Calu3 (cell line): ENCODE results near the gene PAK6. TPM values are rescaled to one million over a fixed set of nuclear protein-coding genes. Genes with fewer than 3 reads are reported as not detected.

Experiments used
- BruUV-seq: library from RNA; stranded (reverse); fragments of 400-500 nt; replicated peaks from 2 replicates; lab custom pipeline; 2021; lab: Mats Ljungman, UMichigan
- CTCF ChIA-PET: fragments of 300-600 bp; sonication (Branson Sonifier 250); formaldehyde crosslinking; loops from one replicate; lab custom pipeline; 2022; ENCODE audit warnings: antibody characterized with exemption; lab: Charles Lee
- DNase-seq: peaks from one replicate; pipeline ENCODE4 v3.0.0; 2022
- H3K27ac Mint-ChIP-seq: one replicate; pipeline ENCODE4 v1.8.0; 2022; ENCODE audit warnings: mixed read lengths; ENCODE audit not compliant: unreplicated experiment
- H3K27me3 Mint-ChIP-seq: one replicate; pipeline ENCODE4 v1.8.0; 2022; ENCODE audit warnings: mixed read lengths; ENCODE audit not compliant: unreplicated experiment
- H3K36me3 Mint-ChIP-seq: one replicate; pipeline ENCODE4 v1.8.0; 2022; ENCODE audit warnings: mild to moderate bottlenecking, moderate library complexity, mixed read lengths; ENCODE audit not compliant: insufficient read depth, unreplicated experiment
- H3K4me1 Mint-ChIP-seq: one replicate; pipeline ENCODE4 v1.8.0; 2022; ENCODE audit warnings: mild to moderate bottlenecking, low read depth, mixed read lengths; ENCODE audit not compliant: unreplicated experiment
- H3K4me3 Mint-ChIP-seq: one replicate; pipeline ENCODE4 v1.8.0; 2022; ENCODE audit warnings: mild to moderate bottlenecking, low read depth, moderate library complexity, mixed read lengths; ENCODE audit not compliant: unreplicated experiment
- H3K9me3 Mint-ChIP-seq: one replicate; pipeline ENCODE4 v1.8.0; 2022; ENCODE audit warnings: low read depth, mixed read lengths; ENCODE audit not compliant: unreplicated experiment
- CTCF ChIP-seq: fragments of 200-600 bp; IDR thresholded peaks from one replicate; pipeline ENCODE4 v1.8.0; 2022; ENCODE audit warnings: antibody characterized with exemption; ENCODE audit not compliant: unreplicated experiment
- intact Hi-C: fragments of 100-400 bp; cut with micrococcal nuclease; formaldehyde crosslinking; loops from one replicate; pipeline ENCODE4 v1.10.0; 2022; ENCODE audit not compliant: unreplicated experiment
- total RNA-seq: library from RNA; stranded (reverse); gene quantifications from 2 replicates; pipeline ENCODE4 v1.2.3, GENCODE V29; 2022

The PAK6 gene
- total RNA-seq, 1 experiment from 2014 or later = 7.1 TPM

- Mint-ChIP-seq H3K4me3 (no peak overlapping the region), H3K9me3 (no peaks in the 10 kb centered on the region), H3K27ac (no peak overlapping the region), H3K4me1 (peaks cover 8% of the 10 kb centered on the region), H3K27me3 (no peaks in the 10 kb centered on the region), H3K36me3 (peaks cover 9% of the 10 kb centered on the region)
- TF ChIP-seq CTCF = no peak
- BruUV-seq = no TSS peak
- no peak for DNase-seq
- CTCF ChIA-PET = no interaction called here
- intact Hi-C loops = no loop called here
Measured at GRCh38 chr15:40293905-40294895, 55.3 kb downstream of the PAK6 start.

GRCh38 chr15:40295297-40295696 lies 56.4 kb downstream of the PAK6 start:
- peaks cover 11% of the 10 kb centered on the region for H3K36me3 Mint-ChIP-seq
- CTCF ChIA-PET = no interaction called here
- no peak overlapping the region for H3K27ac Mint-ChIP-seq
- H3K9me3 Mint-ChIP-seq = no peaks in the 10 kb centered on the region
- no peaks in the 10 kb centered on the region for H3K4me1 Mint-ChIP-seq
- intact Hi-C loops = no loop called here
- no TSS peak for BruUV-seq
- H3K27me3 Mint-ChIP-seq = no peaks in the 10 kb centered on the region
- TF ChIP-seq CTCF = no peak
- H3K4me3 Mint-ChIP-seq = no peak overlapping the region
- DNase-seq = no peak

- no peak for DNase-seq
- intact Hi-C loops = no loop called here
- Mint-ChIP-seq H3K9me3 (no peaks in the 10 kb centered on the region), H3K27ac (no peak overlapping the region), H3K4me3 (no peak overlapping the region), H3K4me1 (no peaks in the 10 kb centered on the region), H3K36me3 (peaks cover 11% of the 10 kb centered on the region), H3K27me3 (no peaks in the 10 kb centered on the region)
- CTCF ChIA-PET = no interaction called here
- TF ChIP-seq CTCF = no peak
- no TSS peak for BruUV-seq
Measured at GRCh38 chr15:40295877-40296560, 57.2 kb downstream of the PAK6 start.

GRCh38 chr15:40296561-40297230 lies 57.8 kb downstream of the PAK6 start:
- no peak for TF ChIP-seq CTCF
- intact Hi-C loops = no loop called here
- no peak overlapping the region for H3K27ac Mint-ChIP-seq
- H3K27me3 Mint-ChIP-seq = no peaks in the 10 kb centered on the region
- no peaks in the 10 kb centered on the region for H3K9me3 Mint-ChIP-seq
- H3K36me3 Mint-ChIP-seq = peaks cover 6% of the 10 kb centered on the region
- CTCF ChIA-PET = interaction anchor here (0.7 kb wide), 1 partner anchor 14 kb away, joined by 4 read pairs; the partner anchor contains the start of gene ANKRD63
- no peak overlapping the region for H3K4me3 Mint-ChIP-seq
- DNase-seq = no peak
- no TSS peak for BruUV-seq
- H3K4me1 Mint-ChIP-seq = no peaks in the 10 kb centered on the region
